ENCODE data around the gene DGKD. TPM values are rescaled to one million over a fixed set of nuclear protein-coding genes. Genes with fewer than 3 reads are reported as not detected.

Gene DGKD
- total and polyA plus RNA-seq, 7 experiments from 2014 or later = 25.8 to 252 (median 206) TPM

- no peaks in the 10 kb centered on the region for H3K27me3 Mint-ChIP-seq
- H3K4me3 Mint-ChIP-seq = peak overlapping the region in 7 of 10 donors; percentile 11 to 65 (median 48)
- H3K27ac ChIP-seq (ENCODE audit: low read depth, low read length) = peak overlapping the region; percentile 69
- DNase-seq (no peak), ATAC-seq (no peak)
- intact Hi-C loops (cut with micrococcal nuclease) = loop anchor here (5.0 to 10.0 kb wide), 3 partner anchors 135 to 310 kb away; partner anchors contain the start of genes UGT1A5 (in 1 of the 2) and USP40 (in 1 of the 2)
- H3K27ac Mint-ChIP-seq = peak overlapping the region; percentile 35 to 99 (median 92)
- H3K4me1 ChIP-seq (ENCODE audit: control insufficient read depth in 2 of 2, insufficient read depth in 2 of 2, low read length in 2 of 2) = peaks cover 25 to 55% of the 10 kb centered on the region in 2 donors
- H3K36me3 ChIP-seq (ENCODE audit: control insufficient read depth in 2 of 3, insufficient read depth in 3 of 3, low read length in 3 of 3) = no peaks in the 10 kb centered on the region
- H3K4me3 ChIP-seq (ENCODE audit: low read length) = no peak overlapping the region
- ChIA-PET POLR2A (interaction anchor here (0.6 to 8.2 kb wide), 11 partner anchors 13 to 1018 kb away, joined by 3 to 143 read pairs (median 3); no protein-coding TSS in a partner anchor), CTCF (interaction anchor here (0.6 to 13.7 kb wide), 11 partner anchors 12 to 642 kb away, joined by 3 to 379 read pairs (median 5); no protein-coding TSS in a partner anchor)
- H3K4me1 Mint-ChIP-seq = peaks cover 47 to 86% (median 81%) of the 10 kb centered on the region in 7 donors
- no peaks in the 10 kb centered on the region for H3K9me3 Mint-ChIP-seq
- no peaks in the 10 kb centered on the region for H3K9me3 ChIP-seq (ENCODE audit: control insufficient read depth in 2 of 3, low read length in 3 of 3)
- H3K36me3 Mint-ChIP-seq = peaks cover 0 to 19% (median 6%) of the 10 kb centered on the region in 5 donors
- H3K27me3 ChIP-seq (ENCODE audit: control insufficient read depth in 2 of 2, insufficient read depth in 2 of 2, low read length in 2 of 2) = no peaks in the 10 kb centered on the region
These were observed 48.5 kb downstream of the DGKD start for GRCh38 chr2:233402789-233403188.

GRCh38 chr2:233404222-233404621, 49.9 kb downstream of the DGKD start:
- Mint-ChIP-seq H3K4me3 (peak overlapping the region in 7 of 10 donors; percentile 6 to 52 (median 22)), H3K36me3 (peaks cover 0 to 16% (median 6%) of the 10 kb centered on the region in 5 donors), H3K27ac (peak overlapping the region; percentile 48 to 96 (median 83)), H3K4me1 (peaks cover 52 to 91% (median 83%) of the 10 kb centered on the region in 7 donors), H3K27me3 (no peaks in the 10 kb centered on the region), H3K9me3 (no peaks in the 10 kb centered on the region)
- DNase-seq (peak in 7 of 9 donors; percentile 66 to 82 (median 75)), ATAC-seq (peak; percentile 77)
- Histone ChIP-seq H3K4me3 (ENCODE audit: low read length) (no peak overlapping the region), H3K27ac (ENCODE audit: low read depth, low read length) (peak overlapping the region; percentile 27), H3K27me3 (ENCODE audit: control insufficient read depth in 2 of 2, insufficient read depth in 2 of 2, low read length in 2 of 2) (no peaks in the 10 kb centered on the region), H3K9me3 (ENCODE audit: control insufficient read depth in 2 of 3, low read length in 3 of 3) (no peaks in the 10 kb centered on the region), H3K36me3 (ENCODE audit: control insufficient read depth in 2 of 3, insufficient read depth in 3 of 3, low read length in 3 of 3) (no peaks in the 10 kb centered on the region), H3K4me1 (ENCODE audit: control insufficient read depth in 2 of 2, insufficient read depth in 2 of 2, low read length in 2 of 2) (peaks cover 31 to 61% of the 10 kb centered on the region in 2 donors)
- POLR2A ChIA-PET = interaction anchor here (0.6 to 8.2 kb wide), 8 partner anchors 15 to 771 kb away, joined by 3 to 143 read pairs (median 3); partner anchors contain the start of gene EFHD1
- intact Hi-C loops (cut with micrococcal nuclease) = loop anchor here (1.0 to 10.0 kb wide), 8 partner anchors 18 to 308 kb away; partner anchors contain the start of genes DGKD (in 1 of the 2), UGT1A5 (in 1 of the 2) and USP40 (in 1 of the 2)
- CTCF ChIA-PET = interaction anchor here (0.7 to 13.7 kb wide), 15 partner anchors 11 to 151 kb away, joined by 3 to 379 read pairs (median 4); no protein-coding TSS in a partner anchor

- Histone ChIP-seq H3K36me3 (ENCODE audit: control insufficient read depth in 2 of 3, insufficient read depth in 3 of 3, low read length in 3 of 3) (no peaks in the 10 kb centered on the region), H3K9me3 (ENCODE audit: control insufficient read depth in 2 of 3, low read length in 3 of 3) (no peaks in the 10 kb centered on the region), H3K27me3 (ENCODE audit: control insufficient read depth in 2 of 2, insufficient read depth in 2 of 2, low read length in 2 of 2) (no peaks in the 10 kb centered on the region), H3K27ac (ENCODE audit: low read depth, low read length) (peak overlapping the region; percentile 18), H3K4me1 (ENCODE audit: control insufficient read depth in 2 of 2, insufficient read depth in 2 of 2, low read length in 2 of 2) (peaks cover 36 to 63% of the 10 kb centered on the region in 2 donors), H3K4me3 (ENCODE audit: low read length) (no peak overlapping the region)
- intact Hi-C loops (cut with micrococcal nuclease) = loop anchor here in 1 of 2 donors (10.0 kb wide), 1 partner anchor 158 kb away; the partner anchor contains the start of gene USP40
- H3K4me3 Mint-ChIP-seq = peak overlapping the region in 1 of 10 donors; percentile 6
- no peak for ATAC-seq
- CTCF ChIA-PET = interaction anchor here (12.4 to 13.7 kb wide), 2 partner anchors 16 to 33 kb away, joined by 255 to 379 read pairs; no protein-coding TSS in a partner anchor
- peaks cover 52 to 93% (median 85%) of the 10 kb centered on the region in 7 donors for H3K4me1 Mint-ChIP-seq
- H3K27me3 Mint-ChIP-seq = no peaks in the 10 kb centered on the region
- DNase-seq = no peak
- peak overlapping the region in 8 of 9 donors; percentile 60 to 96 (median 86) for H3K27ac Mint-ChIP-seq
- H3K9me3 Mint-ChIP-seq = peaks cover 0 to 10% (median 0%) of the 10 kb centered on the region in 11 donors
- peaks cover 3 to 33% (median 10%) of the 10 kb centered on the region in 5 donors for H3K36me3 Mint-ChIP-seq
- POLR2A ChIA-PET = interaction anchor here (0.8 to 8.2 kb wide), 4 partner anchors 12 to 115 kb away, joined by 3 to 143 read pairs (median 6); partner anchors contain the start of gene DGKD
These were observed 52.6 kb downstream of the DGKD start for GRCh38 chr2:233406865-233407264.

GRCh38 chr2:233407771-233408181, 53.5 kb downstream of the DGKD start:
- ChIA-PET POLR2A (interaction anchor here (0.7 to 8.2 kb wide), 5 partner anchors 11 to 54 kb away, joined by 3 to 143 read pairs (median 3); partner anchors contain the start of gene DGKD), CTCF (interaction anchor here (12.4 to 13.7 kb wide), 2 partner anchors 15 to 33 kb away, joined by 255 to 379 read pairs; no protein-coding TSS in a partner anchor)
- Mint-ChIP-seq H3K36me3 (peaks cover 3 to 38% (median 12%) of the 10 kb centered on the region in 5 donors), H3K9me3 (peaks cover 0 to 15% (median 0%) of the 10 kb centered on the region in 11 donors), H3K4me3 (no peak overlapping the region), H3K27ac (peak overlapping the region in 8 of 9 donors; percentile 43 to 96 (median 84)), H3K4me1 (peaks cover 48 to 93% (median 85%) of the 10 kb centered on the region in 7 donors), H3K27me3 (no peaks in the 10 kb centered on the region)
- H3K4me3 ChIP-seq (ENCODE audit: low read length) = no peak overlapping the region
- no peaks in the 10 kb centered on the region for H3K27me3 ChIP-seq (ENCODE audit: control insufficient read depth in 2 of 2, insufficient read depth in 2 of 2, low read length in 2 of 2)
- H3K36me3 ChIP-seq (ENCODE audit: control insufficient read depth in 2 of 3, insufficient read depth in 3 of 3, low read length in 3 of 3) = no peaks in the 10 kb centered on the region
- H3K9me3 ChIP-seq (ENCODE audit: control insufficient read depth in 2 of 3, low read length in 3 of 3) = no peaks in the 10 kb centered on the region
- ATAC-seq (no peak), DNase-seq (no peak)
- intact Hi-C loops (cut with micrococcal nuclease) = loop anchor here in 1 of 2 donors (10.0 kb wide), 1 partner anchor 157 kb away; the partner anchor contains the start of gene USP40
- peaks cover 36 to 58% of the 10 kb centered on the region in 2 donors for H3K4me1 ChIP-seq (ENCODE audit: control insufficient read depth in 2 of 2, insufficient read depth in 2 of 2, low read length in 2 of 2)
- peak overlapping the region; percentile 56 for H3K27ac ChIP-seq (ENCODE audit: low read depth, low read length)

- no peaks in the 10 kb centered on the region for H3K36me3 ChIP-seq (ENCODE audit: control insufficient read depth in 2 of 3, insufficient read depth in 3 of 3, low read length in 3 of 3)
- DNase-seq = no peak
- peaks cover 3 to 46% (median 15%) of the 10 kb centered on the region in 5 donors for H3K36me3 Mint-ChIP-seq
- H3K9me3 Mint-ChIP-seq = peaks cover 0 to 17% (median 0%) of the 10 kb centered on the region in 11 donors
- H3K27me3 ChIP-seq (ENCODE audit: control insufficient read depth in 2 of 2, insufficient read depth in 2 of 2, low read length in 2 of 2) = no peaks in the 10 kb centered on the region
- no peak overlapping the region for H3K4me3 ChIP-seq (ENCODE audit: low read length)
- no peaks in the 10 kb centered on the region for H3K27me3 Mint-ChIP-seq
- peaks cover 40 to 64% of the 10 kb centered on the region in 2 donors for H3K4me1 ChIP-seq (ENCODE audit: control insufficient read depth in 2 of 2, insufficient read depth in 2 of 2, low read length in 2 of 2)
- ATAC-seq = no peak
- POLR2A ChIA-PET = interaction anchor here (0.6 to 8.2 kb wide), 5 partner anchors 9 to 40 kb away, joined by 3 to 143 read pairs (median 3); no protein-coding TSS in a partner anchor
- peak overlapping the region; percentile 74 to 96 (median 84) for H3K27ac Mint-ChIP-seq
- H3K4me3 Mint-ChIP-seq = peak overlapping the region in 9 of 10 donors; percentile 60 to 79 (median 68)
- no peaks in the 10 kb centered on the region for H3K9me3 ChIP-seq (ENCODE audit: control insufficient read depth in 2 of 3, low read length in 3 of 3)
- intact Hi-C loops (cut with micrococcal nuclease) = loop anchor here in 1 of 2 donors (1.0 to 10.0 kb wide), 3 partner anchors 11 to 156 kb away; partner anchors contain the start of gene USP40
- CTCF ChIA-PET = interaction anchor here (12.4 to 13.7 kb wide), 2 partner anchors 14 to 32 kb away, joined by 255 to 379 read pairs; no protein-coding TSS in a partner anchor
- peaks cover 51 to 98% (median 91%) of the 10 kb centered on the region in 7 donors for H3K4me1 Mint-ChIP-seq
- peak overlapping the region; percentile 56 for H3K27ac ChIP-seq (ENCODE audit: low read depth, low read length)
These were observed 54.3 kb downstream of the DGKD start for GRCh38 chr2:233408366-233409285.

Data from naive thymus-derived CD4-positive, alpha-beta T cell (primary cell).